ENCODE measurements around the gene LAMC1.
A peak's percentile ranks its signal among the peaks of the same experiment; 100 is the strongest.

LAMC1 gene

GRCh38 chr1:183023146-183023600, at the start of gene LAMC1:
TSS of gene LAMC1 (plus strand) at chr1:183023420. CDS start at chr1:183023717, 297 bp downstream.
- no peak for DNase-seq

GRCh38 chr1:182974506-182975191, 48.6 kb upstream of the LAMC1 start:
- no peak for DNase-seq

GRCh38 chr1:182977480-182977879, 45.7 kb upstream of the LAMC1 start:
- DNase-seq: no peak

GRCh38 chr1:182978151-182978853, 44.9 kb upstream of the LAMC1 start:
- DNase-seq: no peak

- DNase-seq: no peak
Measured at GRCh38 chr1:182984138-182984537, 39.1 kb upstream of the LAMC1 start.

GRCh38 chr1:182984621-182985020, 38.6 kb upstream of the LAMC1 start:
- no peak for DNase-seq

- no peak for DNase-seq
Measured at GRCh38 chr1:182985876-182986275, 37.3 kb upstream of the LAMC1 start.

- DNase-seq: no peak
Measured at GRCh38 chr1:182990413-182991144, 32.6 kb upstream of the LAMC1 start.

- DNase-seq: no peak
Measured at GRCh38 chr1:182993746-182994145, 29.5 kb upstream of the LAMC1 start.

GRCh38 chr1:182995894-182996293, 27.3 kb upstream of the LAMC1 start:
- peak; percentile 11 for DNase-seq

- DNase-seq: no peak
Measured at GRCh38 chr1:182996816-182997215, 26.4 kb upstream of the LAMC1 start.

GRCh38 chr1:182998482-182998881, 24.7 kb upstream of the LAMC1 start:
- DNase-seq: no peak

- no peak for DNase-seq
Measured at GRCh38 chr1:183000167-183000962, 22.9 kb upstream of the LAMC1 start.

- DNase-seq: no peak
Measured at GRCh38 chr1:183002267-183002666, 21.0 kb upstream of the LAMC1 start.

GRCh38 chr1:183002797-183003196, 20.4 kb upstream of the LAMC1 start:
- no peak for DNase-seq

GRCh38 chr1:183003203-183003602, 20.0 kb upstream of the LAMC1 start:
- no peak for DNase-seq

GRCh38 chr1:183004141-183004540, 19.1 kb upstream of the LAMC1 start:
- DNase-seq: no peak

- DNase-seq: no peak
Measured at GRCh38 chr1:183011859-183012258, 11.4 kb upstream of the LAMC1 start.

GRCh38 chr1:183012301-183012994, 10.8 kb upstream of the LAMC1 start:
- no peak for DNase-seq

GRCh38 chr1:183019139-183019740, 4.0 kb upstream of the LAMC1 start:
- no peak for DNase-seq

GRCh38 chr1:183019860-183020259, 3.4 kb upstream of the LAMC1 start:
- DNase-seq: no peak

All from hematopoietic multipotent progenitor cell treated with erythropoietin and hydrocortisone succinate and interleukin-3 and kit ligand, for 8 days (in vitro differentiated cells).